Measurements from ENCODE around the gene AQP12B. TPM values are rescaled to one million over a fixed set of nuclear protein-coding genes. Genes with fewer than 3 reads are reported as not detected.

AQP12B gene
- total RNA-seq, 1 experiment from 2014 or later: not detected

- H3K4me1 Mint-ChIP-seq (ENCODE audit: insufficient read depth, unreplicated experiment): no peaks in the 10 kb centered on the region
- peaks cover 25% of the 10 kb centered on the region for H3K27me3 Mint-ChIP-seq (ENCODE audit: insufficient read depth, unreplicated experiment)
- CTCF ChIA-PET: no interaction called here
- intact Hi-C loops (cut with micrococcal nuclease): no loop called here
- no TSS peak for BruUV-seq (replicated peaks)
- no peak overlapping the region for H3K4me3 Mint-ChIP-seq (ENCODE audit: unreplicated experiment)
- DNase-seq (ENCODE audit: unreplicated experiment): no peak
- no peak overlapping the region for H3K27ac Mint-ChIP-seq (ENCODE audit: low read depth, unreplicated experiment)
- POLR2A ChIA-PET: no interaction called here
- TF ChIP-seq CTCF (IDR thresholded peaks at IDR 0.05; ENCODE audit: unreplicated experiment): no peak
- no peaks in the 10 kb centered on the region for H3K36me3 Mint-ChIP-seq (ENCODE audit: insufficient read depth, unreplicated experiment)
- H3K9me3 Mint-ChIP-seq (ENCODE audit: unreplicated experiment): no peaks in the 10 kb centered on the region
These were observed 41.2 kb upstream of the AQP12B start for GRCh38 chr2:240723851-240724250.

- ChIA-PET CTCF (no interaction called here), POLR2A (no interaction called here)
- Mint-ChIP-seq H3K4me3 (ENCODE audit: unreplicated experiment) (no peak overlapping the region), H3K27ac (ENCODE audit: low read depth, unreplicated experiment) (no peak overlapping the region), H3K9me3 (ENCODE audit: unreplicated experiment) (no peaks in the 10 kb centered on the region), H3K4me1 (ENCODE audit: insufficient read depth, unreplicated experiment) (no peaks in the 10 kb centered on the region), H3K27me3 (ENCODE audit: insufficient read depth, unreplicated experiment) (peaks cover 20% of the 10 kb centered on the region), H3K36me3 (ENCODE audit: insufficient read depth, unreplicated experiment) (no peaks in the 10 kb centered on the region)
- BruUV-seq (replicated peaks): no TSS peak
- no peak for TF ChIP-seq CTCF (IDR thresholded peaks at IDR 0.05; ENCODE audit: unreplicated experiment)
- no peak for DNase-seq (ENCODE audit: unreplicated experiment)
- intact Hi-C loops (cut with micrococcal nuclease): no loop called here
These were observed 40.4 kb upstream of the AQP12B start for GRCh38 chr2:240722796-240723735.

GRCh38 chr2:240722376-240722775 is 39.7 kb upstream of the AQP12B start:
- peaks cover 13% of the 10 kb centered on the region for H3K27me3 Mint-ChIP-seq (ENCODE audit: insufficient read depth, unreplicated experiment)
- POLR2A ChIA-PET: no interaction called here
- no peak for TF ChIP-seq CTCF (IDR thresholded peaks at IDR 0.05; ENCODE audit: unreplicated experiment)
- H3K27ac Mint-ChIP-seq (ENCODE audit: low read depth, unreplicated experiment): no peak overlapping the region
- DNase-seq (ENCODE audit: unreplicated experiment): no peak
- no peaks in the 10 kb centered on the region for H3K9me3 Mint-ChIP-seq (ENCODE audit: unreplicated experiment)
- no peak overlapping the region for H3K4me3 Mint-ChIP-seq (ENCODE audit: unreplicated experiment)
- H3K4me1 Mint-ChIP-seq (ENCODE audit: insufficient read depth, unreplicated experiment): no peaks in the 10 kb centered on the region
- no peaks in the 10 kb centered on the region for H3K36me3 Mint-ChIP-seq (ENCODE audit: insufficient read depth, unreplicated experiment)
- BruUV-seq (replicated peaks): no TSS peak
- CTCF ChIA-PET: no interaction called here
- intact Hi-C loops (cut with micrococcal nuclease): no loop called here

- POLR2A ChIA-PET: no interaction called here
- intact Hi-C loops (cut with micrococcal nuclease): no loop called here
- H3K36me3 Mint-ChIP-seq (ENCODE audit: insufficient read depth, unreplicated experiment): no peaks in the 10 kb centered on the region
- TF ChIP-seq CTCF (IDR thresholded peaks at IDR 0.05; ENCODE audit: unreplicated experiment): no peak
- CTCF ChIA-PET: no interaction called here
- peaks cover 9% of the 10 kb centered on the region for H3K27me3 Mint-ChIP-seq (ENCODE audit: insufficient read depth, unreplicated experiment)
- no TSS peak for BruUV-seq (replicated peaks)
- no peak for DNase-seq (ENCODE audit: unreplicated experiment)
- no peaks in the 10 kb centered on the region for H3K4me1 Mint-ChIP-seq (ENCODE audit: insufficient read depth, unreplicated experiment)
- no peak overlapping the region for H3K27ac Mint-ChIP-seq (ENCODE audit: low read depth, unreplicated experiment)
- H3K4me3 Mint-ChIP-seq (ENCODE audit: unreplicated experiment): no peak overlapping the region
- no peaks in the 10 kb centered on the region for H3K9me3 Mint-ChIP-seq (ENCODE audit: unreplicated experiment)
These were observed 39.0 kb upstream of the AQP12B start for GRCh38 chr2:240721596-240722180.

Measured in MCF 10A (cell line).